Posterior vena cava (tissue), 2 donors: ENCODE results near the gene GRID2. TPM values are rescaled to one million over a fixed set of nuclear protein-coding genes. Genes with fewer than 3 reads are reported as not detected.

ENCODE experiments used
- DNase-seq: peaks from one replicate; pipeline ENCODE4 v3.0.0-alpha.2; 2020; ENCODE audit warnings: low spot score
- intact Hi-C, 2 donors: fragments of 100-400 bp; cut with DNase I; formaldehyde crosslinking; loops; one replicate each; pipeline versions ENCODE4 v1.14.1 to v1.14.2; 2022 to 2023
- total RNA-seq, 2 donors: library from RNA; stranded (reverse); fragmentation: NEBNext Ultra II Directional; extraction: Animal tissue kit (Norgen Biotek cat#: 25700); gene quantifications; one replicate each; pipeline ENCODE4 v1.2.1, GENCODE V29; 2021
- donor health status: DM: yes; HTN: yes; CAD: no.
- donor health status: DM: yes; HTN: yes; CAD: no.

GRID2 gene
- total RNA-seq, 2 donors from 2014 or later, result 0.38 TPM; not detected in 1

GRCh38 chr4:93016350-93016749 lies 712.6 kb downstream of the GRID2 start:
- no peak for DNase-seq
- intact Hi-C loops, result no loop called here

GRCh38 chr4:93018243-93018642 lies 714.5 kb downstream of the GRID2 start:
- no peak for DNase-seq
- intact Hi-C loops, result no loop called here

GRCh38 chr4:93018806-93019205 lies 715.0 kb downstream of the GRID2 start:
- intact Hi-C loops, result no loop called here
- DNase-seq, result no peak

GRCh38 chr4:93029769-93030168 lies 726.0 kb downstream of the GRID2 start:
- no peak for DNase-seq
- intact Hi-C loops, result no loop called here

- no peak for DNase-seq
- intact Hi-C loops, result no loop called here
Measured at GRCh38 chr4:93030670-93031069, 726.9 kb downstream of the GRID2 start.

GRCh38 chr4:93031431-93032098 lies 727.8 kb downstream of the GRID2 start:
- DNase-seq, result no peak
- intact Hi-C loops, result no loop called here

GRCh38 chr4:93042746-93043145 lies 739.0 kb downstream of the GRID2 start:
- intact Hi-C loops, result no loop called here
- DNase-seq, result no peak

- intact Hi-C loops, result no loop called here
- DNase-seq, result no peak
Measured at GRCh38 chr4:93053140-93053539, 749.4 kb downstream of the GRID2 start.

GRCh38 chr4:93061826-93062225 lies 758.1 kb downstream of the GRID2 start:
- intact Hi-C loops, result no loop called here
- no peak for DNase-seq

- intact Hi-C loops, result no loop called here
- DNase-seq, result no peak
Measured at GRCh38 chr4:93063325-93063724, 759.6 kb downstream of the GRID2 start.

GRCh38 chr4:93065790-93066189 lies 762.0 kb downstream of the GRID2 start:
- intact Hi-C loops, result no loop called here
- no peak for DNase-seq

- intact Hi-C loops, result no loop called here
Measured at GRCh38 chr4:93066749-93067148, 763.0 kb downstream of the GRID2 start.

GRCh38 chr4:93072292-93072691 lies 768.5 kb downstream of the GRID2 start:
- DNase-seq, result no peak
- intact Hi-C loops, result no loop called here

More at GRCh38 chr4:93066749-93067148, 763.0 kb downstream of the GRID2 start:
- DNase-seq, result no peak

GRCh38 chr4:93080316-93080715 lies 776.5 kb downstream of the GRID2 start:
- DNase-seq, result no peak
- intact Hi-C loops, result no loop called here

- intact Hi-C loops, result no loop called here
- no peak for DNase-seq
Measured at GRCh38 chr4:93084599-93085305, 781.0 kb downstream of the GRID2 start.

GRCh38 chr4:93086356-93086755 lies 782.6 kb downstream of the GRID2 start:
- intact Hi-C loops, result no loop called here

GRCh38 chr4:93092765-93093164 lies 789.0 kb downstream of the GRID2 start:
- DNase-seq, result no peak
- intact Hi-C loops, result no loop called here

More at GRCh38 chr4:93086356-93086755, 782.6 kb downstream of the GRID2 start:
- no peak for DNase-seq

- peak; percentile 31 for DNase-seq
- intact Hi-C loops, result no loop called here
Measured at GRCh38 chr4:93103042-93103441, 799.3 kb downstream of the GRID2 start.

- DNase-seq, result no peak
- intact Hi-C loops, result no loop called here
Measured at GRCh38 chr4:93116624-93117023, 812.9 kb downstream of the GRID2 start.

GRCh38 chr4:93127489-93127888 lies 823.7 kb downstream of the GRID2 start:
- intact Hi-C loops, result no loop called here
- DNase-seq, result no peak

GRCh38 chr4:93132631-93133030 lies 828.9 kb downstream of the GRID2 start:
- no peak for DNase-seq
- intact Hi-C loops, result no loop called here
